ACC112 (cell line): Measurements from ENCODE around the gene LRP3.

Experiments used
- H2AFZ ChIP-seq: fragments of 200-600 bp; sonication (generic); one replicate; pipeline ENCODE4 v1.6.0; 2017; ENCODE audit warnings: antibody characterized with exemption, low read length; ENCODE audit not compliant: unreplicated experiment
- H3K27ac ChIP-seq: fragments of 200-600 bp; sonication (generic); 2 replicates; pipeline ENCODE4 v1.5.1; 2014; ENCODE audit warnings: low read depth, mild to moderate bottlenecking, antibody characterized with exemption, low read length, moderate library complexity
- H3K27me3 ChIP-seq: fragments of 200-600 bp; sonication (generic); 2 replicates; pipeline ENCODE4 v1.6.1; 2014; ENCODE audit warnings: mild to moderate bottlenecking, antibody characterized with exemption, low read length, moderate library complexity, mixed read lengths; ENCODE audit not compliant: insufficient read depth
- H3K36me3 ChIP-seq: fragments of 200-600 bp; sonication (generic); 2 replicates; pipeline ENCODE4 v1.6.1; 2016; ENCODE audit warnings: mild to moderate bottlenecking, antibody characterized with exemption, low read length, moderate library complexity, mixed read lengths; ENCODE audit not compliant: insufficient read depth
- H3K4me1 ChIP-seq: fragments of 200-600 bp; sonication (generic); one replicate; pipeline ENCODE4 v1.6.1; 2016; ENCODE audit warnings: low read length, mixed read lengths; ENCODE audit not compliant: insufficient read depth, unreplicated experiment, control insufficient read depth
- H3K4me3 ChIP-seq: fragments of 200-600 bp; sonication (generic); 2 replicates; pipeline ENCODE4 v1.5.1; 2014; ENCODE audit warnings: mild to moderate bottlenecking, low read depth, low read length
- H3K79me2 ChIP-seq: fragments of 200-600 bp; sonication (generic); one replicate; pipeline ENCODE4 v1.6.0; 2016; ENCODE audit warnings: low read length; ENCODE audit not compliant: control insufficient read depth, unreplicated experiment, insufficient read depth

The LRP3 gene

DNA sequence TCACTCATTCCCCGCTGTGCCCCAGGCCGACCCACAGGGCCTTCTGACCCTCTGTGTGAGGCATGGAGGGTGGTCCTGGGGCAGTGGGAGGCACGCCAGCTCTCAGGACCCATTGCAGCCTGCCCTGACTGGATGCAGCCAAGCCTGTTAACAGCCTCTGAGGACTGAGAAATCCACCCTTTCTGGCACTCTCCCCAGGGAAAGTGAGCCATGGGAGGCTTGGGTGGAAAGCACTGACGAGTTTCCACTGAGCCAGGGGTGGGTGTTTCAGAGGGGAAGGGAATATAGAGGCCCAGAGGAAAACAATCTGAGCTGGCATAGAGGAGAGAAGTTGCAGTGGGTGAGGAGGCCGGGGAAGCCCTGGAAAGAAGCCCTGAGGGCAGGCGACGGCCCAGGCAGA is 62.1 kb downstream of the LRP3 start:
- Histone ChIP-seq H3K4me1 (no peaks in the 10 kb centered on the region), H2AFZ (no peak overlapping the region), H3K4me3 (no peak overlapping the region), H3K36me3 (no peaks in the 10 kb centered on the region), H3K79me2 (no peaks in the 10 kb centered on the region), H3K27ac (no peak overlapping the region), H3K27me3 (no peaks in the 10 kb centered on the region)

DNA sequence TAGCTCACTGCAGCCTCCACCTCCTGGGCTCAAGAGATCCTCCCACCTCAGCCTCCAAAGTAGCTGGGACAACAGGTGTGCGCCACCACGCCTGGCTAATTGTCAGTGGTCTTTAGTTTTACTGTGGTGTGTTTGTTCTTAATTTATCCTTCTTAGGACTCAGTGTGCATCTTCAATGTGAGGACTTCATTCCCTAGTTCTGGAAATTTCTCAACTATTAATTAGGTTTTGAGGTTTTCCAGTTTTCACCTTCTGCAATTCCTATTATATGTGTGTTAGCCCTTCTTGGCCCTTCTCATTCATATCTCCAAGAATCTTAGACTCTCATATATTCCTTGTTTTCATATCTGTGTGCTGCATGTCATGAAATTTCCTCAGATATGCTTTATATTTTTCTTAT is 63.7 kb downstream of the LRP3 start:
- Histone ChIP-seq H3K4me3 (no peak overlapping the region), H3K4me1 (no peaks in the 10 kb centered on the region), H2AFZ (no peak overlapping the region), H3K27me3 (no peaks in the 10 kb centered on the region), H3K27ac (no peak overlapping the region), H3K79me2 (no peaks in the 10 kb centered on the region), H3K36me3 (no peaks in the 10 kb centered on the region)
